NCI-H2171 treated with DMSO at 0.1 percent for 48 hours (cell line): ENCODE measurements around the gene C1R.

Experiments used
- DNase-seq: peaks from one replicate; lab custom pipeline; 2025; lab: John Stamatoyannopoulos, UW

C1R gene

DNA sequence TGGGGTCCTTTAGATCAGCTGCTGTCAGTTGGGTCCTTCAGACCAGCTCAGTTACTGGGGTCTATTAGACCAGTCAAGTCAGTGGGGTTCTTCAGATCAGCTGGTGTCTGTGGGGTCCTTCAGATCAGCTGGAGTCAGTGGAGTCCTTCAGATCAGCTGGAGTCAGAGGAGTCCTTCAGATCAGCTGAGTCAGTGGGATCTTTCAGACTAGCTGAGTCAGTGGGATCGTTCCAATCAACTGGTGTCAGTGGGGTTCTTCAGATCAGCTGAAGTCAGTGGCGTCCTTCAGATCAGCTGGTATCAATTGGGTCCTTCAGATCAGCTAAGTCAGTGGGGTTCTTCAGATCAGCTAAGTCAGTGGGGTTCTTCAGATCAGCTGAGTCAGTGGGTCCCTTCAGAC is 59.3 kb downstream of the C1R start:
- no peak for DNase-seq

DNA sequence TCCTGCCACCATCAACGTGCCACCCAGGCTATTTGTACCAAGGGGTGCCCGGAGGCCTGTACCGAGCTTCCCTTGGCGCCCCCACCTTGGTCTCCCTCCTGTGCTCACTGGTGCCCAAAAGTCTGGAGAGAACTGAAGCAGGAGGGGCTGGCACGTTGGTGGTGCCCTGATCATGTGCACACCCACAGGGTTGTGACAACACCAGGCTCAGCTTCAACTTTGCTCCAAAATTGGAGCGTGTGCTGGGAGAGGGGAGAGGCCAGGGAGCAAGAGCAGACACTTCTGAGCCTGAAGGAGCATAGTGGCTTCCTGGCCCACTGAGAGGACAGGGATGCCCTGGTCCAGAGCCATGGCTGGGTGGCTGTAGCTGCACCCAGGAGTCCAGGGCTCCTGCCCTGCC is 60.9 kb downstream of the C1R start:
- no peak for DNase-seq
